Mucosa of descending colon (tissue), 3 donors: ENCODE data around the gene OBSCN. TPM values are rescaled to one million over a fixed set of nuclear protein-coding genes. Genes with fewer than 3 reads are reported as not detected.

Experiments
- ATAC-seq: fragments of 200-7000 bp; cut with Tn5 transposase; one replicate; pipeline ENCODE4 v1.9.1; 2020; ENCODE audit warnings: mild to moderate bottlenecking, moderate library complexity
- DNase-seq, 3 donors: peaks; one replicate each; pipeline ENCODE4 v3.0.0-alpha.2; 2020
- H3K36me3 ChIP-seq: fragments of 200-600 bp; one replicate; pipeline ENCODE4 v1.8.0; 2021; ENCODE audit warnings: low read depth, mild to moderate bottlenecking
- H3K4me1 ChIP-seq: fragments of 200-600 bp; one replicate; pipeline ENCODE4 v1.8.0; 2021; ENCODE audit warnings: low read depth, mild to moderate bottlenecking
- H3K4me3 ChIP-seq: fragments of 200-600 bp; one replicate; pipeline ENCODE4 v1.8.0; 2021; ENCODE audit warnings: mild to moderate bottlenecking
- H3K9me3 ChIP-seq: fragments of 200-600 bp; one replicate; pipeline ENCODE4 v1.8.0; 2021; ENCODE audit warnings: mild to moderate bottlenecking
- CTCF ChIP-seq: fragments of 200-600 bp; IDR thresholded peaks from one replicate; pipeline ENCODE4 v1.8.0; 2022; ENCODE audit warnings: antibody characterized with exemption, mild to moderate bottlenecking
- intact Hi-C, 2 donors: fragments of 100-400 bp; cut with DNase I in 1 of 2; cut with micrococcal nuclease in 1 of 2; formaldehyde crosslinking; loops; one replicate each; pipeline versions ENCODE4 v1.11.0 to v1.11.1; 2022; cut with DNase I, micrococcal nuclease
- total RNA-seq, 3 donors: library from RNA; stranded (reverse); fragmentation: NEBNext Ultra II Directional in 2 of 3; extraction: Animal tissue kit (Norgen Biotek cat#: 25700) in 2 of 3; gene quantifications; one replicate each; pipeline versions ENCODE4 v1.2.1 to v1.2.4, GENCODE V29; 2021 to 2023
- donor health status: DM: no; HTN: no; CAD: no; lungs with moderate emphysema.
- donor health status: DM: no; HTN: no; CAD: no.
- donor health status: DM: no; HTN: yes; CAD: no.

The OBSCN gene
- total RNA-seq, 3 donors from 2014 or later: 4.2 to 30.9 (median 7.5) TPM

- intact Hi-C loops: no loop called here
- Histone ChIP-seq H3K4me3 (no peak overlapping the region), H3K36me3 (no peaks in the 10 kb centered on the region), H3K9me3 (peaks cover 9% of the 10 kb centered on the region), H3K4me1 (no peaks in the 10 kb centered on the region)
- DNase-seq (no peak), ATAC-seq (no peak)
- TF ChIP-seq CTCF: no peak
These were observed 14.7 kb downstream of the OBSCN start for GRCh38 chr1:228222548-228222947.

GRCh38 chr1:228224198-228225164, 16.6 kb downstream of the OBSCN start:
- Histone ChIP-seq H3K36me3 (no peaks in the 10 kb centered on the region), H3K4me1 (no peaks in the 10 kb centered on the region), H3K9me3 (peaks cover 9% of the 10 kb centered on the region), H3K4me3 (no peak overlapping the region)
- TF ChIP-seq CTCF: no peak
- no peak for DNase-seq
- intact Hi-C loops: no loop called here
- ATAC-seq: no peak

DNA sequence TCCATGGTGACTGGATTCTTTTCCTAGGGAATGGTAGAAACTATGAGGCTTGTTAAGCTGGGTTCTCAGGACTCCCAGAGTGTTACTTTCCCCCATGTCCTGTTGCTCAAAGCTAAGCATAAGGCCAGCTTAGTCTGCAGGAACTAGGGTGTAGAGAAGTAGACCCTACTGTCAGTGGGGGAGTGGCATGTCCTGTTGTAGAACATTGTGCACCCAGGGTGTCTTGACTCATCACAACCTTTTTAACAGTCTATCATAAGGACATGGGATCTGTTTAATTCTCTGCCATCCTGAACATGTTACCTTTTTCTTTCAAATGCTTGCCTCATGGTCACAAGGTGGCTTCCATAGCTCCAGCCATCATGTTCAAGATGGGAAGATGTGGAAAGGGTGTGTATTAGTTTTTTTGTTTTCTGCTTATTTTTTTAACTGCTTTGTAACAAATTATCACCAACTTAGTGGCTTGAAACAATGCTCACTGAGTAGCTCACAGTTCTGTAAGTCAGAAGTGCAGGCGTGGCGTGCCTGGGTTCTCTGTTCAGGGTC, 17.4 kb downstream of the OBSCN start:
- intact Hi-C loops: no loop called here
- no peak for TF ChIP-seq CTCF
- ATAC-seq (no peak), DNase-seq (no peak)
- Histone ChIP-seq H3K36me3 (no peaks in the 10 kb centered on the region), H3K9me3 (peaks cover 9% of the 10 kb centered on the region), H3K4me1 (no peaks in the 10 kb centered on the region), H3K4me3 (no peak overlapping the region)

DNA sequence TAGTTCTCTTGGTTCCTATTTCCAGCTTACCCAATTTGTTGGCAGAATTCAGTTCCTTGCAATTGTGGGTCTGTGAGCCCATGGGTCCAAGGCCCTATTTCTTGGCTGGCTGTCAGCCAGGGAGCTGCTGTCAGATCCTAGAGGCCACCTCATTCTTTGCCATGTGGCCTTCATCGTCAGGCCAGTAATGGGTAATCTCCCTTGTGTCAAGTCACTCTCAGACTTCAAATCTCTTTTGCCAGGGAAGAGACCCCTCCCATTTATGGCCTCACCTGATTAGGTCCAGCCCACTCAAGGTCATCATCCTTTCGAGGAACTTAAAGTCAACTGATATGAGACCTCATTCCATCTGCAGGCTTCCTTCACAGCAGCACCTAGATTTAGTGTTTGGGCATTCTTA, 17.9 kb downstream of the OBSCN start:
- Histone ChIP-seq H3K9me3 (peaks cover 9% of the 10 kb centered on the region), H3K4me1 (no peaks in the 10 kb centered on the region), H3K36me3 (no peaks in the 10 kb centered on the region), H3K4me3 (no peak overlapping the region)
- DNase-seq (no peak), ATAC-seq (no peak)
- intact Hi-C loops: no loop called here
- TF ChIP-seq CTCF: no peak

- H3K4me3 ChIP-seq: no peak overlapping the region
- H3K9me3 ChIP-seq: peaks cover 9% of the 10 kb centered on the region
- no peak for TF ChIP-seq CTCF
- DNase-seq: no peak
- ATAC-seq: no peak
- intact Hi-C loops: no loop called here
- no peaks in the 10 kb centered on the region for H3K4me1 ChIP-seq
- no peaks in the 10 kb centered on the region for H3K36me3 ChIP-seq
These were observed 18.5 kb downstream of the OBSCN start for GRCh38 chr1:228226141-228226874.
